HL-60 (cell line): ENCODE results near the gene RBBP7.
A peak's percentile ranks its signal among the peaks of the same experiment; 100 is the strongest.

ENCODE experiments used
- DNase-seq, 2 experiments: peaks; one replicate each; pipeline ENCODE4 v3.0.0-alpha.2; 2010 to 2020; ENCODE audit warnings: low read depth in 1 of 2, low spot score in 1 of 2
- H3K27ac ChIP-seq: fragments of 250-450 bp; sonication (Bioruptor Pico); replicated peaks from 2 replicates; pipeline ENCODE4 v1.5.1; 2020; ENCODE audit warnings: mild to moderate bottlenecking, moderate library complexity
- H3K27me3 ChIP-seq: fragments of 250-450 bp; sonication (Bioruptor Pico); 2 replicates; pipeline ENCODE4 v1.5.1; 2021; ENCODE audit warnings: mild to moderate bottlenecking, moderate library complexity; ENCODE audit not compliant: insufficient read depth, poor library complexity, severe bottlenecking
- H3K4me3 ChIP-seq: replicated peaks from 2 replicates; pipeline ENCODE4 v1.5.1; 2011; ENCODE audit warnings: mild to moderate bottlenecking, control low read depth, low read length; ENCODE audit not compliant: insufficient read depth
- CTCF ChIP-seq: IDR thresholded peaks from one replicate; pipeline ENCODE4 v1.5.1; 2011; ENCODE audit warnings: low read length, control low read depth, inconsistent platforms; ENCODE audit not compliant: insufficient read depth
- GABPA ChIP-seq: IDR thresholded peaks from 2 replicates; pipeline ENCODE4 v1.6.1; 2012; ENCODE audit warnings: low read depth
- POLR2AphosphoS5 ChIP-seq: IDR thresholded peaks from 2 replicates; pipeline ENCODE4 v1.6.1; 2012; ENCODE audit warnings: low read depth
- REST ChIP-seq: IDR thresholded peaks from 2 replicates; pipeline ENCODE4 v1.6.1; 2012; ENCODE audit warnings: low read depth; ENCODE audit not compliant: insufficient replicate concordance
- SPI1 ChIP-seq: IDR thresholded peaks from 2 replicates; pipeline ENCODE4 v1.6.1; 2012; ENCODE audit warnings: low read depth, mild to moderate bottlenecking, borderline replicate concordance

RBBP7 gene

DNA sequence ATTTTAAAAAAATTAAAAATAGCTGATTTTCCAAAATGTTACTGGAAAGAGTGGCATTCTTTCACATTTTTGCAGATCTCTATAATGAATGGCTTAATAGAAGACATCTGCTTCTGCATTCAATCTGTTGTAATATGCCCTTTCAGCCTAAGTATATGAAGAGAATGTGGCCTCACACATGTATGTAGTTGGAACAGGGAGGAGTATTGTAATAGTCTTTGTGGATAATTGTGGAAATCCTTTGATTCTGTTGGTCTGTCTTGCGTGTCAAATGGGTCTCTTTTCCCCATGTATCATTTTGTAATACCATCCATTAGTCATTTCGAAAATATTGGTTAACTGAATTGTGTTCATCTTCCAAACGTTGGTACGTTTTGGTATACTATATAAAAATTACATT, 72.3 kb downstream of the RBBP7 start:
- Histone ChIP-seq H3K27ac (peak overlapping the region; percentile 36; the same call in 1 of the 2 replicates), H3K27me3 (no peaks in the 10 kb centered on the region), H3K4me3 (no peak overlapping the region)
- no peak for TF ChIP-seq POLR2AphosphoS5
- no peak for TF ChIP-seq SPI1
- no peak for TF ChIP-seq CTCF
- TF ChIP-seq REST, result no peak
- TF ChIP-seq GABPA, result no peak
- DNase-seq, result no peak

DNA sequence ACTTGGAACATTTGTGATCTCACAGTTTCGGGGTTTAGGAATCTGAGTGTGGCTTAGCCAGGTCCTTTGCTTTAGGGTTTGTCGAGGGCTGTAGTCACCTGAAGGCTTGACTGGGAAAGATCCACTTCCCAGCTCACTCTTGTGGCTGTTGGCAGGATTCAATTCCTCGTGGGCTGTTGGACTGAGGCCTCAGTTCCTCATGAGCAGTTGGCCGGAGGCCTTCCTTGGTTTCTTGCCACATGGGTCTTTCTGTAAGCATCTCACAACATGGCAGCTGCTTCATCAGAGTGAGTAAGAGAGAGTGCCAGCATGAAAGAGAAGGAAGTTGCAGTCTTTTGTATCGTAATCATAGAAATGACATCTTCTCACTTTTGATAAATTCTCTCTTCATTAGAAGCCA, 72.8 kb downstream of the RBBP7 start:
- H3K4me3 ChIP-seq, result no peak overlapping the region
- H3K27ac ChIP-seq, result peak overlapping the region; percentile 36
- no peaks in the 10 kb centered on the region for H3K27me3 ChIP-seq
- peak in 1 of 2 experiments; percentile 49 for DNase-seq
- TF ChIP-seq CTCF, result no peak
- no peak for TF ChIP-seq SPI1
- TF ChIP-seq GABPA, result no peak
- no peak for TF ChIP-seq POLR2AphosphoS5
- TF ChIP-seq REST, result no peak

DNA sequence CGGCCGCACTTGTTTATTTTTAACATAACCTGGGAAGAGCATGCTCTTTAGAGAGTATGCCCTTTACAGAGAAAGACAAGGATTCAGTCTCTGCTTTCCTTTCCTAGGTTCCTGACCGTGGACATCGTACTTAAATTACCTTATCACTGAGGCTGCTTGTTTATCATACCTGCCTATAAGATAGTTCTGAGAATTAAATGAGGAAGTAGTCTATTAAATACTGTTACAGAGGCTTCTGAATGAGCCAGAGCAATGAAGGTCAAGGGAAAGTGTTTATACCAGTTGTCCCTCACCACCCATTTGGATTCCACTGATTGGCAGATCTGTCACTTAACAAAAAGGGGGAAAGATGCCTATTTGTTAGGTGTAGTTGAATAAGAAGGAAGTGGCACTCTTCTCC, 73.9 kb downstream of the RBBP7 start:
- Histone ChIP-seq H3K4me3 (no peak overlapping the region), H3K27ac (no peak overlapping the region), H3K27me3 (no peaks in the 10 kb centered on the region)
- TF ChIP-seq SPI1 (no peak), CTCF (no peak), REST (no peak)
- no peak for DNase-seq
